ENCODE data around the gene FAM149A.

DNA sequence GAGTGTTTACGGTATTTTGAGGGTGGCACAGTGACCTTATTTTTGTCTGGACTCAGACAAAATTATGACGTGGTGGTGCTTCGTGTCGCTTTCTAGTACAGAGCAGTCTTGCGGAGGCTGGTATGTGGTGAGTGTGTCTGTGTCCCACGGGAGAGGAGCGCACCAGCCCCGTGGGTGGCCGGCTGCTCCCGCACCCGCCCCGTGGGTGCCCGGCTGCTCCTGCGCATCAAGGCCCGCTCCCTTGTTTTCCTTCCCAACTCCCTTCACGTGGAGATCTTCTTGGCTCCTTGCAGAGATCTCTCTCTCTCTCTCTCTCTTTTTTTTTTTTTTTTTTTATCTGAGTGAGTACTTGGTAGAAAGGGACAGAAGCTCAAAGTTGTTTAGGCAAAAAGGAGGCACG is 12.2 kb upstream of the FAM149A start:
- TF ChIP-seq OSR1 (CRISPR knock-in tag; IDR thresholded peaks at IDR 0.05) (no peak), RARB (CRISPR knock-in tag; IDR thresholded peaks at IDR 0.05) (no peak)
- TF ChIP-seq, protein P1, sequence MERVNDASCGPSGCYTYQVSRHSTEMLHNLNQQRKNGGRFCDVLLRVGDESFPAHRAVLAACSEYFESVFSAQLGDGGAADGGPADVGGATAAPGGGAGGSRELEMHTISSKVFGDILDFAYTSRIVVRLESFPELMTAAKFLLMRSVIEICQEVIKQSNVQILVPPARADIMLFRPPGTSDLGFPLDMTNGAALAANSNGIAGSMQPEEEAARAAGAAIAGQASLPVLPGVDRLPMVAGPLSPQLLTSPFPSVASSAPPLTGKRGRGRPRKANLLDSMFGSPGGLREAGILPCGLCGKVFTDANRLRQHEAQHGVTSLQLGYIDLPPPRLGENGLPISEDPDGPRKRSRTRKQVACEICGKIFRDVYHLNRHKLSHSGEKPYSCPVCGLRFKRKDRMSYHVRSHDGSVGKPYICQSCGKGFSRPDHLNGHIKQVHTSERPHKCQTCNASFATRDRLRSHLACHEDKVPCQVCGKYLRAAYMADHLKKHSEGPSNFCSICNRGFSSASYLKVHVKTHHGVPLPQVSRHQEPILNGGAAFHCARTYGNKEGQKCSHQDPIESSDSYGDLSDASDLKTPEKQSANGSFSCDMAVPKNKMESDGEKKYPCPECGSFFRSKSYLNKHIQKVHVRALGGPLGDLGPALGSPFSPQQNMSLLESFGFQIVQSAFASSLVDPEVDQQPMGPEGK (CRISPR knock-in tag; IDR thresholded peaks at IDR 0.05; ENCODE audit: borderline replicate concordance) = no peak

Measured in SK-N-SH treated with all-trans-retinoic acid at 6 μM for 48 hours (cell line).